DOHH2 (cell line): ENCODE results near the gene TRIM63.
A peak's percentile ranks its signal among the peaks of the same experiment; 100 is the strongest.

ENCODE experiments used
- H3F3A ChIP-seq: fragments of 200-600 bp; sonication (generic), shearing (Covaris generic); 2 replicates; pipeline ENCODE4 v1.6.0; 2016; ENCODE audit warnings: antibody characterized with exemption, mild to moderate bottlenecking; ENCODE audit not compliant: control insufficient read depth, insufficient read depth
- H3K27ac ChIP-seq: fragments of 200-600 bp; sonication (generic); 2 replicates; pipeline ENCODE4 v1.5.1; 2014; ENCODE audit warnings: low read depth, mild to moderate bottlenecking, low read length, moderate library complexity
- H3K27me3 ChIP-seq: fragments of 200-600 bp; sonication (generic); 2 replicates; pipeline ENCODE4 v1.6.1; 2014; ENCODE audit warnings: mild to moderate bottlenecking, low read length, mixed read lengths; ENCODE audit not compliant: control insufficient read depth
- H3K36me3 ChIP-seq: fragments of 200-600 bp; sonication (generic); 2 replicates; pipeline ENCODE4 v1.6.1; 2014; ENCODE audit warnings: mild to moderate bottlenecking, low read length, moderate library complexity, mixed read lengths; ENCODE audit not compliant: control insufficient read depth
- H3K4me1 ChIP-seq: fragments of 200-600 bp; sonication (generic); 2 replicates; pipeline ENCODE4 v1.6.1; 2014; ENCODE audit warnings: mild to moderate bottlenecking, low read length, mixed read lengths; ENCODE audit not compliant: control insufficient read depth
- H3K4me2 ChIP-seq: fragments of 200-600 bp; sonication (generic); 2 replicates; pipeline ENCODE4 v1.6.0; 2014; ENCODE audit warnings: mild to moderate bottlenecking, low read length, moderate library complexity
- H3K4me3 ChIP-seq: fragments of 200-600 bp; sonication (generic); 2 replicates; pipeline ENCODE4 v1.5.1; 2014; ENCODE audit warnings: mild to moderate bottlenecking, low read length, mixed read lengths
- H3K79me2 ChIP-seq: fragments of 200-600 bp; sonication (generic); 2 replicates; pipeline ENCODE4 v1.6.1; 2014; ENCODE audit warnings: mild to moderate bottlenecking, low read length, mixed read lengths; ENCODE audit not compliant: control insufficient read depth
- H3K9me2 ChIP-seq: fragments of 200-600 bp; sonication (generic); replicated peaks from 2 replicates; pipeline ENCODE4 v1.6.1; 2014; ENCODE audit warnings: mild to moderate bottlenecking, low read length, mixed read lengths; ENCODE audit not compliant: control insufficient read depth
- H3K9me3 ChIP-seq: fragments of 200-600 bp; sonication (generic); 2 replicates; pipeline ENCODE4 v1.6.1; 2014; ENCODE audit warnings: antibody characterized with exemption, low read length, mixed read lengths; ENCODE audit not compliant: control insufficient read depth, insufficient read depth
- H4K20me1 ChIP-seq: fragments of 200-600 bp; sonication (generic); 2 replicates; pipeline ENCODE4 v1.6.0; 2014; ENCODE audit warnings: low read depth, mild to moderate bottlenecking, antibody characterized with exemption, low read length, moderate library complexity; ENCODE audit not compliant: control insufficient read depth, insufficient read depth
- CTCF ChIP-seq: fragments of 200-600 bp; sonication (generic); IDR thresholded peaks from one replicate; pipeline ENCODE4 v1.5.1; 2014; ENCODE audit warnings: antibody characterized with exemption, mild to moderate bottlenecking, low read depth, low read length; ENCODE audit not compliant: poor library complexity, severe bottlenecking
- EZH2phosphoT487 ChIP-seq: fragments of 200-600 bp; sonication (generic); IDR thresholded peaks from 2 replicates; pipeline ENCODE4 v1.6.1; 2017; ENCODE audit warnings: borderline replicate concordance, mild to moderate bottlenecking, antibody characterized with exemption, low read length, moderate library complexity, mixed read lengths

TRIM63 gene

DNA sequence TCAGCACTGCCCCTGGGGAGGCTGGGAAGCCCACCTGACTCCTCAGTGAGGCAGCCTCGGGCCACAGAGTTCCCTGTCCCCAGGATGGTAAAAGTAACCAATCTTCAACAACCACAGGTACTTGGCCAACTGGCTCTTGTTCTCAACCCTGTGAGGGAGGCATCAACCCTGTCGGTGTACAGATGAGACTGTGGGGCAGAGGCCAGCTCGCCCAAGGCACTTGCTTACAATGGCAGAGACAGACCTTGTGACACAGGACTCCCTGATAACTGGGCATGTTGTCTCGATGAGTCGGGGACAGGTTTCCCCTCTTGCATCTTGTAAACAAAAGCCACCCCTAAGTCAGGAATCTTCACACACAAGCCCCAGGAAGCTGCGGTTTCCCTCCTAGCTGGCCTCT, 29.5 kb downstream of the TRIM63 start:
- Histone ChIP-seq H4K20me1 (no peaks in the 10 kb centered on the region), H3K4me1 (peaks cover 10% of the 10 kb centered on the region), H3K27me3 (peaks cover 11% of the 10 kb centered on the region), H3K36me3 (no peaks in the 10 kb centered on the region), H3F3A (no peaks in the 10 kb centered on the region), H3K27ac (no peak overlapping the region), H3K9me3 (no peaks in the 10 kb centered on the region), H3K9me2 (no peaks in the 10 kb centered on the region), H3K4me3 (no peak overlapping the region), H3K79me2 (no peaks in the 10 kb centered on the region), H3K4me2 (no peak overlapping the region)
- TF ChIP-seq CTCF (no peak), EZH2phosphoT487 (no peak)

- Histone ChIP-seq H3K4me1 (peaks cover 10% of the 10 kb centered on the region), H3K4me3 (no peak overlapping the region), H3F3A (no peaks in the 10 kb centered on the region), H3K36me3 (no peaks in the 10 kb centered on the region), H3K9me3 (no peaks in the 10 kb centered on the region), H3K79me2 (no peaks in the 10 kb centered on the region), H3K4me2 (no peak overlapping the region), H3K27ac (no peak overlapping the region), H3K9me2 (no peaks in the 10 kb centered on the region), H4K20me1 (no peaks in the 10 kb centered on the region), H3K27me3 (peaks cover 11% of the 10 kb centered on the region)
- TF ChIP-seq EZH2phosphoT487 = no peak
- no peak for TF ChIP-seq CTCF
Observed at GRCh38 chr1:26036756-26037281, 30.6 kb downstream of the TRIM63 start.

DNA sequence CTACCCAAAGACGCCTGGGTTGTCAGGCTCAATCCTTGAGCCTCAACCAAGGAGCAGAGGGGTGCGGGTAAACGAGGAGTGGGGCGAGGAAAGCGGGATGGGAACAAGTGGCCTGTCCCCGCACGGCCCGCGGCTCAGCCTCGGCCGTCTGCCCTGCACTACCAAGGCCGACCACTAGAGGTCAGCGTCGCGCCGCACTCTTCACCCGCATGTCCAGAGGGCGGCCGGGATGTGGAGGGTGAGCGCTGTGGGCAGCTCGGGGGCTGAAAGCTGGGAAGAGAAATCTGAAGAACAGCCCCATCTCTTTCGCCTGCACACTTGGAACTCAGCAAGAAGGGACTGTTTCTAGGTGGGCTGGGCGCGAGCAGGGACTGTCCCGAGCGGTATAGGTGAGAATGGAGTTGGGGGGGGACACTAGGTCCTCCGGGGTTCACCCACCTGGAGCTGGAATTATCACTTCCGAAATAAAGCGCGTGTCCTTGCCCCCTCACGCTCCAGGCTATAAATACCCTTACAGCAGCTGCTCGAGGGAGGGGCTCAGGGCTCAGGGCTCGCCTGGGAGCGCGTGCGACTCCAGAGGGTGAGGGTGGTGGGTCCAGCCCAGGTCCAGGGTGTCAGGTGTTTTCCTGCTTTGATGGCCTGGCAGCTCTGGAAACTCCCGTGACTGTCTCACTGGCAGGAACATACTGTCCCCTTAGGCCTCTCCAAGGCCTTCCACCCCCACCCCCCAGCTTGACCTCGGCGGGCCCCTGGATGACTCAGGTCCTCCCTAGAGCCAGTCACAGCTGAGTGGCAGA, 31.3 kb downstream of the TRIM63 start:
- H3K36me3 ChIP-seq = no peaks in the 10 kb centered on the region
- TF ChIP-seq EZH2phosphoT487 (no peak), CTCF (peak; percentile 99)
- H3K27me3 ChIP-seq = peaks cover 11% of the 10 kb centered on the region
- H3F3A ChIP-seq = no peaks in the 10 kb centered on the region
- H4K20me1 ChIP-seq = no peaks in the 10 kb centered on the region
- peak overlapping the region; percentile 75 for H3K4me3 ChIP-seq
- no peaks in the 10 kb centered on the region for H3K9me2 ChIP-seq
- H3K4me2 ChIP-seq = peak overlapping the region; percentile 77
- no peaks in the 10 kb centered on the region for H3K9me3 ChIP-seq
- no peaks in the 10 kb centered on the region for H3K79me2 ChIP-seq
- peaks cover 10% of the 10 kb centered on the region for H3K4me1 ChIP-seq
- H3K27ac ChIP-seq = no peak overlapping the region
